HG03097 (cell line): ENCODE measurements around the gene ATP10B.

Experiments
- ATAC-seq: cut with Tn5 transposase; IDR thresholded peaks from one replicate; pipeline ENCODE4 v1.9.1; 2021; ENCODE audit not compliant: unreplicated experiment, low FRiP score

ATP10B gene

DNA sequence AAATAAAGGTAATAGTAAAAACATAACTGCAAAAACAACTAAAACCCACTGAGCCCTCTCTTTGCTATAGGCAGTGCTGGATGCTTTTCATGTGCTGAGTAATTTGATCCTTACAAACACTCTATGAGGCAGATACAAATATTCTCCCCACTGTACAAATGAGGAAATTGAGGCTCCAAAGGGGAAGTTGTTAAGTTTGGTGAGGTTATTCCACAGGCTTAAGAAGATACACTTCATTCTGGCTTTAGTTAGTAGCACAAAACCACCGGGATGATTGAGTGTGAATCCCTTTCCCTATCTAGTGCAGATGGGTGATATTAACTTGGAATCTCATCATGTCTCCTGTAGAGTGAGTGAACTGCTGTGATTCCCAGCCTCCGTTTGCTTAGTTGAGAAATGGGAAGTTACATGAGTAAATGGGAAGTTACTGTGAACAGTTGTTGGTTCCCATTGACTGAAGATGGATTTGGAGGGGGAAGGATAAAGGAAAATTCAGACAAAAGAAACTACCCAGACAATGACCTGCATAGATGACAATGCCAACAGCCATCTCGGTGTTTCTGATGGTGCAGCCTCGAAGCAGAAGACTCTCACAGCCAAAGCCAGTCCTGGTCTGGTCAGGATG lies 208.3 kb downstream of the ATP10B start:
- no peak for ATAC-seq

DNA sequence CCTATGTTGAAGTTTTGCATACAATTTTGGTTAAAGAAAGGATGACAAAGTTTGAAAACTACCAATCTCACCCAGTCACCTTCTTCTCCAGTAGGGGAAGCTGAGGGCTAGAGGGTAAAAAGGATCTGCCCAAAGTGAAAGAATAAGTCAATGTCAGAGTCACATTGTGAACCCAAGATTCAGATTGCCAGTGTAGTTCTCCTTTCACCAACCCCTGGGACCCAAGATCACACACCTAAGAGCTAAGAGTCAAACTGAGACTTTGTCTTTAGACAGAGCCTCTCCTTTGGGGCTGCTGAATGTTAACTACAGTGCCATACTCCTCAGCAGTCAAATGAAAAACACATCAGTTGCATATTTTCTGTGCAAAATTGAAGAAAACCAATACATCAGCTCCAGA lies 210.6 kb downstream of the ATP10B start:
- ATAC-seq, result no peak

DNA sequence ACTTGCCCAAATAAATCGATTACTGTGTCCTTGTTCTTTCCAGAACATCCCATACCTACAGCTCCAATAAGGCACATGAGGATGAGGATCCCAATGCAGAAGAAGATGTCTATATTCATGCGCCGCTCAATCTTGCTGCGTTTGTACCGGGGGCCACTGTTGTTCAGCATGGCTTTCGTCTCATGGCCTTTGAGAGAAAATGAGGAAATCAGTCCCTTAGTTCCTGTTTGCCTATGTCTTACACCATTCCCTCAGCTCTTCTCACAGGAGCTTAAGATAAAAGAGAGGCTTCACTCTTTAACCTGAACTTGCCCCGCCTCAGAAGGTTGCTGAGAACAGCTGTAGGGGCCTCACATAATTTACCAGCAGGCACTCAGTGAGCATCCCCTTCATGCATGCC lies 211.6 kb downstream of the ATP10B start:
- ATAC-seq, result no peak

DNA sequence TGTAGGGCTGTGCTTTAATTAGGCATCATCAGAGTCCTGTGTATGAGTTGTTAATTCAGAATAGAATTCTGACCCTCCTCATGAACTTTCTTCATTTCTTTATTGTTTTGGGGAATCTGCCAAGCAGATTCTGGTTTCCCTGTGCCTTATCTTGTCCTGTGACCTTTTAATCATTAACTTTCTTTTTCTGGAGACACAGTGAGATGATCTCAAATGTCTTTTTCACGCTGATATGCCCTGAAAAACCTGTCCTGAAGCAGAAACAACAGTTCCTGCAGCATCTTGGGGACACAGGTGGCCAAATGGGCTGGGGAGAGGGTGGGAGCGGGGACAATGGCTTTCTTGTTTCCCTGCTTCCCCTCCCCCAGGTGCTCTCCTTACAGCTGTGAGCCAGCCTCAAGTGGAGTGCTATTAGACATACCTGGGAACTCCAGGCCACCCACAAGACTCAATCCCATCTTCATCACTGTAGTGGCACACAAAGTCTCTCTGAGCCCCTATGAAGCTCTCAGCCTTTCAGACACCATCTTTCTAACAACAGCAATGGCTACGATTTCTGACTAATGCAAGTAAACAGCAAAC lies 213.8 kb downstream of the ATP10B start:
- no peak for ATAC-seq

DNA sequence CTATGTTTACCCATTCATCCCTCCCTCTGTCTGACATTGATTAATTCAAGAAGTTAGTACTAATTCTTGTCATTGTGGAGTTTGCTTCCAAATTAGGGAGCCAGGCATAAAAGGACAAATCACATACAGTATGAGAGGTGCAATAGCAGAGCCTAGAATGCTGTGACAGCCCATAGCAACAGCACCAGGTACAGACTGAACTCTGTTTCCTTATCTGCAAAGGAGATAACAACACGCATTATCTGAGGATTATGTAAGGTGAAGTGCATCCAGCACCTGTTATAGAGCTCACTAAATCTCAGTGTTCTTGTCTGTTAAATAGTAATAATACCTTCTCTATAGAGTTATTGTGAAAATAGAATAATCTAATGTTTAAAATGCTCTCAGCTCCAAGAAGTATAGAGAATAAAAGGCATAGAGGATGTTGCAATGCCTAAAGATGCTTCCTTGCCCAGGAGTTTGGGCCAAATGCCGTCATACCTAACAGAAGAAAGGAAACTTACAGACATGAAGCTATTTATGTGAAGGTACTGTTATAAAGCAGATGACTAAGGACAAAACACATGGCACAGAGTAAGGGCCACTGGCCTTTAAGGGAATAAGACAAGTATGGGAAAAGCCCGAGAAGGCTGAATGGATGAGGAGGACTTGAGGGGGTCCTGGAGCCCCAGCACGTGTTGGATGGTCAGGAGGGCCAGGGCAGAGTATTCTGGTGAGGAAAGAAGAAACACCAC lies 214.5 kb downstream of the ATP10B start:
- no peak for ATAC-seq

DNA sequence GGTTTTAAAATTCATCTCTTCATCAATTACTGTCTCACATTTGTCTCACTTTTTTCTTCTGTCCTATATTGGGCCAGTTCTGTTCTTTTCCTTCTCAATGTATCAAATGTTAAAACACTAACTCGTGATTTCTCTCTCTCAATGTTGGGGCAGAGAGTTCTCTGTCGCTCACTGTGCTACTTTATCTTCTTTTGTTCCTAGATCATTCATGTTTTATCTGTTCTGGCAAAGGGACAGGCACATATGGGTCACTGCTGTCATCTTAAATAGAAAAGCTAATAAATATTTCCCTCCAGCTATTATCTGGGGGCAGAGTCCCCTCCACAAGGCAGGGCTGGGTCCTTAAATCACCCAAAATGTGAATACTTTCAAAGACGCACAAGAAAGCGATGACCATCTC lies 216.3 kb downstream of the ATP10B start:
- no peak for ATAC-seq

DNA sequence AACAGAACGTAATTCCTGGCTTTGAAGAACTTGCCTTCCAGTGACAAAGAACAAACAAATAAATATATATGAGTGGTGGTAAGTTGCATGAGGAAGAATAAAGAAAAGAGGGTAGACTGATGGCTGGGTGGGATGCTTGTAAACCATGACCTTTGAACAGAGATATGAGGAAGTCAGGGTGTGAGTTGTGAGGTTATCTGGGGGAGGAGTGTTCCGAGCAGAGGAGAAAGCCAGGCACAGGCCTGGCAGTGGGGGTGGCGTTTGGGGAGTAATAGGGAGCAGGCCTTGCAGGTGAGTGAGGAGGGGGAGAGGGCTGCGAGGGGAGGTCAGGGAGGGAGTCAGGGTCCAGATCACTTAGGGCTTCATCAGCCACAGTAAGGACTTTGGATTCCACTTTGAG lies 217.0 kb downstream of the ATP10B start:
- no peak for ATAC-seq

DNA sequence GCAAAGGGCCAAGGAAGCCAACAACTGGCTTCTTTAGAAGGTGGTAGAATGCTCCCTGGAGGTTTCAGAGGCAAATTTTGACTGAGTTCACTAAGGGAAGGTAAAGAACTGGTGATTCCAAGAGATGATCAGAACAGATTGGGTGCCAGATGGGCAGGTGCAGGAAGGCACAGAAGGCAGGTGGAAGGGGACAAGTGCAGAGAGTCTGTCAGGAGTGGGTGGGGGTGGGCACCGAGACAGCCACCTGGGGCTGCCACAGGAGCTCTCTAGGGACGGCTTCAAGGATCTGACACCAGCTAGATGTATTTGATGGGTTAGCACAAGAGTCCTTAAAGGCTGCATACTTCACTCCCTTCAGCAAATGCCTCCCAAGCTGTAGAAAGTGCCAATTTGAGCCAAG lies 223.0 kb downstream of the ATP10B start:
- ATAC-seq, result no peak

DNA sequence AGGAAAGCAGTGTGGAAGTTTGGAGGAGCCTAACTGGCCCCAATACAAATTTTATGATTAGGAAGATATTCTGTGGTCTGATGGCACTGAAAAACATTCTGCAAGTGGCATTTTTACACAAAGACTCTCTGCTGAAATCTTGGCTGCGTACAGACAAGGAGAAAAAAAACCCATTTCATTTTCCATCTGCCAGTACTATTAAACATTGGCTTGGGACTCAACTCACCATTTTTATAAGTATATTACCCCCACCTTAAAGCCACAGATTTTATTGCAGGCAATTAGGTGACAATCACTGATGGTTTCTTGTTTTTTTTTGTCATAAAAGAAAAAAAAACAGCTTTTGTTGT lies 223.4 kb downstream of the ATP10B start:
- no peak for ATAC-seq

DNA sequence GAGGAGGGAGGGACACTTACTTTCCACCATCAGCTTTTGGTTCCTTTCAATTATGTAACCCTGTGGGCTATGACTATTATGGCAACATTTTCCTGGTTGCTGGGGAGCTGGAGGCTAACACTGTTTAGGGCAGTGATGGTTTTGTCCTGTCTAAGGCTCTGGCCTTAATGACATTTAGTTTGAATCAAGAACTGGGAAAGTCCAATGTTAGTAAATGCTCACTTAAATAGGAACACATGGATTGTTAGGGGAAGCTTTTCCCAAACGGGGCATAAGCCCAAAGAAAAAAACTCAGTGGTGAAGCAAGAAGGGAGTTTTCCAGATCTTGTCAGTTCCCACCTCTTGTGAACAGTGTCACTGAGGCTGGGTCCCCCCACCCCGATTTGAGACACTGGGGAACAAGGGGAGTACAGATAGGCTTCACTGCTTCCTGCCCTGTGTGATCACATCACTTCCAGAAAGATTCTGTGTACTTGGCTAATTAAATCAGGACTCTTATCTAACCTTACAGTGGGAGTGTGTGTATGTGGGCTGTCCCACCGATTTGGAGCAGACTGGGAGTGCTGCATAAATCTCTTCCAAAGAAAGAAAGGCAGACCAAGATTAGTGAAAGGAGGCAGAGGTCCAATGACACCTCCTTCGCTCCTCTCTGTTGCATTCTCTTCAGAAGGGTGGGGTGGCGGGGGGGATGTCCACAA lies 223.9 kb downstream of the ATP10B start:
- no peak for ATAC-seq

DNA sequence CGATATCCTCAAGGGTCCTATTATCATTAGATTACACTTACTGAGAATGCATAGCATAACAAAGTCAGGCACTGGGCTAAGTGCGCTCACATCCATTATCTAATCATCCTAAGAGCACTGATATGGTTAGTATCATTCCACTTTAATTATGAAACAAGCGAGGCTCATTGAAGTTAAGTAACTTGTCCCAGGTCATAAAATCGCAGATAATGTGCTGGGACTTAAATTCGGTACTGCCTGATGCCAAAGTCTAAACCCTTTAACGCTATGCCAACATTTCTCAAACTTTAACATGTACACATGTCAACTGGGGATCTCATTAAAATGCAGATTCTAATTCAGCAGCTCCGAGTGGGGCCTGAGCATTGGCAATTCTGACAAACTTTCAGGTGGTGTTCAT lies 225.7 kb downstream of the ATP10B start:
- ATAC-seq, result no peak

DNA sequence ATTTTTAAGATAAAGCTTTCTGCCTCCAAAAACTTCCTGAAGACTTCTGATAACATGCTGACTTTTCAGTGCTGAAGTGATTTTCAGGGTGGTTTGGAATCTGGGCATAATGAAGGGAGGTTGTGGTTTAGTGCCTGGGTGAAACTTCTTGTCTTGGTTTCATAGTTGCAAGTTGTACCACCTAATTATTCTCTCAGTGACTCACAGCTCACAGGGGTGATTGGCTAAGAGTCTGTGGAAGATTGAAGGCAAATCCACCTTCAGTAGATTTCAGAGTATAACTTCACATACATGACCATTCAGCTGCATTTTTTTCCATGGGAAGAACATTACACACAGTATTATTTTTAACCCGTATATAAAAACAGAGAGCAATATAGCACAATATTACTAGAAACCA lies 230.5 kb downstream of the ATP10B start:
- ATAC-seq, result no peak

DNA sequence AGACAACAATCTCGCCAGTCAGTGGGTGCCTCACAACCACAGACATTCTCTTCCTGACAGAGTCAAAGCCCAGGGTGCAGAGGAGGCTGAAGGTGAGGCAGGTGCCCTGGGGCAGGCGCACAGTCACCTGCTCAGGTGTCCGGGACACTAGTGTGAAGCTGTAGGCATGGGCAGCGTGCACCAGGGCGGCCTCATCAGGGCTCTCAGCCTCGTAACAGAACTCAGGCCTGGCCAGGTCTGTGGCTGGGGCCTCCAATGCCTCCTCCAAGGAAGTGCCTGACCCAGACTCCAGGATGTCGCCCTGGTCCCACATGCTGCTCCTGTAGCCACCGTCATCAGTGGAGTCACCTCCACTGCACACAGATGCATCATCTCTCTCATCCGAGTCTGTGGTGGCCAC lies 231.6 kb downstream of the ATP10B start:
- ATAC-seq, result no peak

DNA sequence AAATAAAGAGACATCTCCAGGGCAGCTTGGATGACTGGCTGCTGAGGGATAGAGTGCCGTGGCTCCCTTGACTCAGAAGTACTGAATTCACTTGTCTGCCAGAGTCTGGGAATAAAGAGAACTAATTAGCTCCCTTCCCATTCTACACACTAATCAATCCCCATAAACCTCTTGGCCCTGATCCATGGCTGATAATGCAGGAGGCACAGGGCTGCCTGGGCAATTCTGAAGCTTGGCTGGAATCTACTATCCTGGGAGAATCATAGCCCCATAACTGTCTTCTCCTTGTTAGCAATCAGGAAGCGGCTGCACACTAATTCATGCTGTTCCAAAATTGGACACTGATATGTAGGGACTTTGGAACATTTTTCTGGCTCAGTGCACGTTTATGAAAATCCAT lies 232.6 kb downstream of the ATP10B start:
- ATAC-seq, result no peak

DNA sequence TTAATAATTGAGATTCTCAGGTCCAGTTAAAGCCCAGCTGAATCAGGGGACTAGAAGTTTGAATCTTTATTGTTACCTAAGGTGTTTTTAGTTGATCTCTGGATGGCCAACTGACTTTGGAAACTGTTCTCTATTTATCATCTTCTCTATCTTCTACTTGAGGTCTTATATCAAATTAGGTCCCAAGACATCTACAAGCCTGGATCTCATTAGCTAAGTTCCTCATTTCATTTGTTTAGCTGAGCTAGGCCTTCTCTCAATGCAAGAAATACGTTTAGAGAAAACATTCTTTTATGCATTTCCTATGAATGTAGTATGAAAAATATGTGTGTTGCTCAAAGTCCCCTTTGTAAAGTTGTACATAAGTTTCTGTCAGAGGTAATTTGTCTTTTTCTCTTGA lies 233.7 kb downstream of the ATP10B start:
- no peak for ATAC-seq

DNA sequence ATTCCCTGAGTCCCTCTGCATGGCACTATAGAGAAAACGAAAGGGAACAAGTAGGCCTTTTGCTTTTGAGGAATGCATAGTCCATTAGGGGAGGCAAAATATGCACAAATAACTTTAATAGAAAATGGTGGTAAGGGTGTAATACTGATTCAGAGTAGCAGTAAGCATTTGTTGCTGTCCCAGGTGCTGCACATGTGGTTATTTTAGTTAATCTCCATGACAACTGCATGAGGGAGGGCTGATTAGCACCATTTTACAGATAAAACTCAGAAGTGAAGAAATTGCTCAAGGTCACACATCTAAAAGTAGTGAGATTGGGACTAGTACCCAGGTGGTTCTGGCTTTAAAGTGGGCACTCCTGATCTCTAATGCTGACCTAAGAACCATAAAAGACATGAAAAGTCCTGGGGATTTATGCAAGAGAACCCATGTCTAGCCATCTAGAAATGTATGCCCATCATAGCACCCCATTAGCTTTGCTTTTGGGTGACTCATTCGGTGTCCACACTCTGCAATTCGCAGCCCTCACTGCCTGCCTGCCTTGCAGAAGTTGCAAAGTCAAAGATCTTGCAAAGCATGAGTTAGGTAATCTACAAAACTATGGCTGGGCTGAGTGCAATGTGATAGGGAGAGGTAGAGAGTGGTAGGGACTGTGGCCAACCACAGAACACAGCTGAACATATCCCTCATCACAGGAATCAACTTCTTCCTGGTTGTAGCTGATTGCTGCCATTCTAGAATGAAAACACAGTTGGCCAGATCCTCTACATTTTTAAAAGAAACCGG lies 235.1 kb downstream of the ATP10B start:
- ATAC-seq, result no peak

DNA sequence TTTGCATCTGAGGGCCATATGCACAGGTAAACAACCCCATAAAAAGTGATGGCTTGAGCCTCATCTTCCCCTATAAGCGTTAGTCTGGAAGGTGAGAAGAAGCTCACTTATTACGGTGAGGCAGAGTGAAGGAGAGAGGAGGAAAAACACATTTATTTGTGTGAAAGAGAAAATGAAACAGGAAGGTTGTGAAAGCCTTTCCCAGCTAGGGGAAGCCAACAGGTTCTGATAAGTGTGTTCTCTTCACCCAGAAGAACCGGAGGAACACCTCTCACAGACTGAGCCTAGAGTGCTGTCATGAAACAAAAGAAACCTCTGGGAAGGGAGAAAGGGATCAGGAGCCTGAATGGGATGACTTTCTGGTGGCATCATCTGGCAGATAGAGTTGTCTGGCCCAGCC lies 237.9 kb downstream of the ATP10B start:
- no peak for ATAC-seq

DNA sequence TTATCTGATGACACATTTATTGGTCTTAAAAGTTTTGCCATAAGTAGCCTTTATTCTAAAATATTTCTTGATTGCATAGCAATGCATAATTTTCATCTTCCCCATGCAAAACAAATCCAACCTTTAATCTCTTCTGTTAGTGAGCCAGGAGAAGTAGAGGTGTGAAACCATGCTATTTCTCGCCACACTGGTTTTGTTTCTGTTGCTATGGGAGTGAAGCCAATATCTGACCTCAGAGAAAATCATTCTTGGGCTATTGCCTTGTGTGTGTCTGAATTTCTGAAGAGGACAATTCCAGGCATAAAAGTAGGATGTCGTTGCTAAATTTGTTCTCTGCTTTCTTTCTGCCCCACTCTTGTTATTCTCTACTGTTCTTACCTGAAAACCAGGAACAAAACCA lies 246.7 kb downstream of the ATP10B start:
- ATAC-seq, result no peak

DNA sequence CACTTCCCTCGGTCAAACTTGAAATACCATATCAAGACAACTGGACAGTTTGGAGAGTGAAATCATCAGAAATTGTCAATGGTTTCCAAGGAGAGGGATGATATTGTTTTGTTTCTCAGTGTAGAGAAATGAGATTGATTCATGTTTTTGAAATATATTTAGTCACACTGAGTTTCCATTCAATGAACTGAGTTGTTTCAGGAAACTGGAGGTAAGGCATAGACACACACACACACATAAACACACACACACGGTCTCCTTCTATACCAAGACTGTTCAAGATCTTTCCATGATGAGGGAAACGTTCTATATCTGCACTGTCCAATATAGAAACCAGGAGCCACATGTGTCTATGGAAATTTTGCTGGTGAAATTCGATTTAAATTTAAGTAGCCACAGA lies 247.5 kb downstream of the ATP10B start:
- no peak for ATAC-seq

DNA sequence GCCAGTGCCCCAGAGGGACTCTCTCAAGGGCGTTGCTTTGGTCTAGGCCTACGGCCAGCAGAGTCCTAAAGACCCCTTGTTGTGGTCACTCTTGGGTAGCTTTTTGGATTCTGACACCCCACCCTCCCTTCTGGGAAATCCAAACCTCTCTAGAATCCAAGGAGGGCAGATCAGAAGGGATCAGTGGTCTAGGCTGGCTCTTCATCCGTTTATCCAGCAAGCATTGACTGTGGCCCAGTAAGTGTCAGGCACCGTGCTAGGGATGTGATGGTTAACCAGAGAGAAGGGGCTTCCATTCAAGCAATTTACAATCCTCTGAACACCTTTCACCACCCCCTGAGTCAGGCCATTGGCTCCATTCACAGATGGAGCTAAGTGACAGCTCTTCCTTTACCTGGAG lies 249.3 kb downstream of the ATP10B start:
- no peak for ATAC-seq

DNA sequence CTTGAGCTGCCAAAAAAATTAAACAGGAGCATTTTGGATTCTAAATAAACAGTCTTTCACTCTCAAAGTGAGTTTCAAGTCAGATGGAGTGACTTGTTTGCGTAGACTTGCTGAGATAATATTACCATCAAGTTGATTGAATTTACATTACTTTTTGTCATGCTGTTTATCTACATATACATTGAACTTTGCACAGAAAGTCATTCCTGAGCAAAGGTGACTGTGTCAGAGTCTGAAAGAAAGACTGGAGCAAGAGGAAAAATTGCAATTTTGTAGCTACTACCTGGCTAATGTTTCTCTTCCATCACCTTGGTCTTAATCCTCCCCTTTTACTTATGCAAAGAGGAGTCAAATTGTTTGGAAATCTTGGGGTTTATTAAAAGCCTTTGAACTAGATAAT lies 251.0 kb downstream of the ATP10B start:
- ATAC-seq, result no peak
